ENCODE measurements around the gene CBX6. TPM values are rescaled to one million over a fixed set of nuclear protein-coding genes. Genes with fewer than 3 reads are reported as not detected.

Gene CBX6
- total and polyA plus RNA-seq, 2 of the 8 experiments (the other 6 are each of a cell fraction or from before 2014, with no cell fraction given) = 10.6 to 27.5 TPM

GRCh38 chr22:38815842-38816241 lies 56.2 kb downstream of the CBX6 start:
- no peak overlapping the region for H3K14ac ChIP-seq (ENCODE audit: insufficient read length)
- FAIRE-seq (no peak), DNase-seq (ENCODE audit: low read depth in 1 of 2, low spot score in 2 of 2) (no peak)
- no peak overlapping the region for H3K4ac ChIP-seq (replicated peaks; ENCODE audit: insufficient read length, low read depth, low read length)
- no peak overlapping the region for H2AFZ ChIP-seq (ENCODE audit: low read length)
- no peak overlapping the region for H3K23ac ChIP-seq (ENCODE audit: insufficient read length)
- ChIA-PET CTCF (ENCODE audit: partially characterized antibody) (interaction anchor here (1.6 to 5.8 kb wide), 2 partner anchors 47 to 54 kb away, joined by 3 to 29 read pairs; no protein-coding TSS in a partner anchor), POLR2A (ENCODE audit: partially characterized antibody) (no interaction called here)
- H3K18ac ChIP-seq (ENCODE audit: extremely low read depth, low read length) = no peak overlapping the region
- H2AK5ac ChIP-seq (ENCODE audit: low read depth, low read length) = no peak overlapping the region
- no peak overlapping the region for H3K56ac ChIP-seq (replicated peaks; ENCODE audit: insufficient read length, low read depth, low read length)
- no peak overlapping the region for H3K4me3 ChIP-seq (ENCODE audit: extremely low read depth in 1 of 4, insufficient read depth in 2 of 4, low read depth in 3 of 4, low read length in 4 of 4)
- H4K5ac ChIP-seq (ENCODE audit: insufficient read length, low read depth, low read length) = no peak overlapping the region
- no peak overlapping the region for H4K8ac ChIP-seq (ENCODE audit: extremely low read depth, insufficient read depth, low read length)
- no peaks in the 10 kb centered on the region; a peak in 1 of 7 replicates for H3K27me3 ChIP-seq (replicated peaks in 1 of 4; ENCODE audit: control insufficient read depth in 3 of 4, extremely low read depth in 1 of 4, insufficient read depth in 3 of 4, low read length in 3 of 4)
- no peaks in the 10 kb centered on the region for H3K79me2 ChIP-seq (ENCODE audit: control insufficient read depth in 1 of 2, insufficient read depth in 2 of 2, low read length in 2 of 2)
- H3K9me3 ChIP-seq (ENCODE audit: insufficient read depth in 2 of 2, low read depth in 1 of 2, low read length in 1 of 2) = no peaks in the 10 kb centered on the region
- peaks cover 5% of the 10 kb centered on the region; the same call in 1 of the 2 replicates for H3K23me2 ChIP-seq (ENCODE audit: low read depth, low read length)
- no peaks in the 10 kb centered on the region for H3K36me3 ChIP-seq (ENCODE audit: control insufficient read depth in 2 of 4, insufficient read depth in 4 of 4, low read length in 3 of 4)
- no peak overlapping the region for H2BK5ac ChIP-seq (ENCODE audit: low read depth, low read length)
- no peaks in the 10 kb centered on the region for H3K79me1 ChIP-seq (ENCODE audit: low read depth, low read length)
- H2BK12ac ChIP-seq (ENCODE audit: low read depth, low read length) = no peak overlapping the region
- H2BK15ac ChIP-seq (ENCODE audit: low read length) = no peak overlapping the region
- H3K9ac ChIP-seq (replicated peaks in 1 of 4; ENCODE audit: extremely low read depth in 1 of 4, low read depth in 3 of 4, low read length in 3 of 4) = no peak overlapping the region
- H4K91ac ChIP-seq (replicated peaks; ENCODE audit: insufficient read length, low read length) = no peak overlapping the region
- no peak overlapping the region for H2BK120ac ChIP-seq (replicated peaks; ENCODE audit: low read depth, low read length)
- no peak overlapping the region for H3K4me2 ChIP-seq (ENCODE audit: insufficient read depth in 1 of 2, low read depth in 2 of 2, low read length in 2 of 2)
- no peak overlapping the region for H2BK20ac ChIP-seq (ENCODE audit: low read length)
- peaks cover 0 to 3% (median 0%) of the 10 kb centered on the region in 4 experiments; a peak in 1 of 7 replicates for H3K4me1 ChIP-seq (replicated peaks in 1 of 4; ENCODE audit: control insufficient read depth in 3 of 4, insufficient read depth in 4 of 4, low read length in 3 of 4)
- H3K27ac ChIP-seq (ENCODE audit: low read depth, low read length) = no peak overlapping the region
- WGBS, 2 experiments (ENCODE audit: extremely low coverage in 1 of 2, insufficient coverage in 1 of 2, insufficient read length in 1 of 2, insufficient replicate concordance in 2 of 2, low coverage in 1 of 2, low lambda C conversion rate in 2 of 2, missing lambda C conversion rate in 1 of 2) = 88% methylated on average over 1 of the region's 1 CpG; no CpG with 5 or more reads in 1 of the 2 experiments
- peaks cover 0 to 2% of the 10 kb centered on the region in 2 experiments for H4K20me1 ChIP-seq (replicated peaks in 1 of 2; ENCODE audit: control insufficient read depth in 1 of 2, insufficient read depth in 2 of 2, low read length in 2 of 2)
- no peak for TF ChIP-seq MAFK (IDR thresholded peaks at IDR 0.05; ENCODE audit: low read depth, low read length)
- no peak for TF ChIP-seq E2F6 (IDR thresholded peaks at IDR 0.05)
- TF ChIP-seq EP300 (IDR thresholded peaks at IDR 0.05; ENCODE audit: borderline replicate concordance in 1 of 2, low read depth in 2 of 2, low read length in 2 of 2) = no peak
- TF ChIP-seq BRCA1 (IDR thresholded peaks at IDR 0.05; ENCODE audit: low read depth, low read length) = no peak
- no peak for TF ChIP-seq CHD2 (IDR thresholded peaks at IDR 0.05; ENCODE audit: low read length)
- TF ChIP-seq HDAC6 (IDR thresholded peaks at IDR 0.05; ENCODE audit: low read depth, low read length) = no peak
- no peak for TF ChIP-seq GTF2F1 (IDR thresholded peaks at IDR 0.05; ENCODE audit: borderline replicate concordance, low read depth, low read length)
- no peak for TF ChIP-seq CEBPB (IDR thresholded peaks at IDR 0.05; ENCODE audit: low read depth, low read length)
- no peak for TF ChIP-seq RAD21 (IDR thresholded peaks at IDR 0.05 in 1 of 2, conservative IDR thresholded peaks at IDR 0.05 in 1 of 2; ENCODE audit: low read depth in 2 of 2, low read length in 2 of 2)
- no peak for TF ChIP-seq RXRA (IDR thresholded peaks at IDR 0.05; ENCODE audit: insufficient read depth, low read depth, low read length)
- TF ChIP-seq TEAD4 (IDR thresholded peaks at IDR 0.05; ENCODE audit: low read depth, low read length) = no peak
- TF ChIP-seq RBBP5 (IDR thresholded peaks at IDR 0.05; ENCODE audit: borderline replicate concordance, low read depth, low read length) = no peak
